Activated naive CD8-positive, alpha-beta T cell treated with anti-CD3 and anti-CD28 coated beads for 36 hours (primary cell): ENCODE results near the gene NPDC1. TPM values are rescaled to one million over a fixed set of nuclear protein-coding genes. Genes with fewer than 3 reads are reported as not detected.
"Not testable (repeated sequence)": the region's sequence is repeated elsewhere in the genome, so short reads cannot be mapped to it uniquely, and the experiment has no call there.

Experiments
- DNase-seq: peaks from one replicate; pipeline ENCODE4 v3.0.0; 2021
- H3K27ac Mint-ChIP-seq: one replicate; pipeline ENCODE4 v1.8.0; 2022; ENCODE audit warnings: mild to moderate bottlenecking, moderate library complexity, mixed read lengths
- H3K27me3 Mint-ChIP-seq: one replicate; pipeline ENCODE4 v1.8.0; 2022; ENCODE audit warnings: mild to moderate bottlenecking, mixed read lengths
- H3K36me3 Mint-ChIP-seq: one replicate; pipeline ENCODE4 v1.8.0; 2021; ENCODE audit warnings: mild to moderate bottlenecking, mixed read lengths
- H3K4me1 Mint-ChIP-seq: one replicate; pipeline ENCODE4 v1.8.0; 2021; ENCODE audit warnings: mixed read lengths
- H3K4me3 Mint-ChIP-seq: one replicate; pipeline ENCODE4 v1.8.0; 2022; ENCODE audit warnings: mild to moderate bottlenecking, moderate library complexity, mixed read lengths
- H3K9me3 Mint-ChIP-seq: one replicate; pipeline ENCODE4 v1.8.0; 2022; ENCODE audit warnings: mixed read lengths
- total RNA-seq, 2 experiments: library from RNA; stranded (reverse); gene quantifications; one replicate each; pipeline ENCODE4 v1.2.3, GENCODE V29; 2021

NPDC1 gene
- total RNA-seq, 2 experiments from 2014 or later, result 13.2 to 13.5 TPM

- peaks cover 4% of the 10 kb centered on the region for H3K27me3 Mint-ChIP-seq
- H3K4me1 Mint-ChIP-seq, result peaks cover 11% of the 10 kb centered on the region
- peak; percentile 88 for DNase-seq
- H3K36me3 Mint-ChIP-seq, result peaks cover 3% of the 10 kb centered on the region
- H3K9me3 Mint-ChIP-seq, result no peaks in the 10 kb centered on the region
- H3K4me3 Mint-ChIP-seq, result peak overlapping the region; percentile 56
- H3K27ac Mint-ChIP-seq, result no peak overlapping the region
Measured at GRCh38 chr9:137067860-137068538, 22.0 kb upstream of the NPDC1 start.

- DNase-seq, result no peak
- Mint-ChIP-seq H3K27me3 (peaks cover 4% of the 10 kb centered on the region), H3K36me3 (peaks cover 3% of the 10 kb centered on the region), H3K9me3 (no peaks in the 10 kb centered on the region), H3K27ac (no peak overlapping the region), H3K4me1 (peaks cover 11% of the 10 kb centered on the region), H3K4me3 (no peak overlapping the region)
Measured at GRCh38 chr9:137066096-137066861, 20.3 kb upstream of the NPDC1 start.

- peaks cover 3% of the 10 kb centered on the region for H3K36me3 Mint-ChIP-seq
- H3K27ac Mint-ChIP-seq, result no peak overlapping the region
- DNase-seq, result no peak
- H3K27me3 Mint-ChIP-seq, result peaks cover 4% of the 10 kb centered on the region
- peaks cover 7% of the 10 kb centered on the region for H3K4me1 Mint-ChIP-seq
- H3K9me3 Mint-ChIP-seq, result no peaks in the 10 kb centered on the region
- H3K4me3 Mint-ChIP-seq, result no peak overlapping the region
Measured at GRCh38 chr9:137065336-137065967, 19.5 kb upstream of the NPDC1 start.

GRCh38 chr9:137064880-137065164 is 18.8 kb upstream of the NPDC1 start:
- no peak overlapping the region for H3K27ac Mint-ChIP-seq
- H3K9me3 Mint-ChIP-seq, result no peaks in the 10 kb centered on the region
- H3K36me3 Mint-ChIP-seq, result peaks cover 3% of the 10 kb centered on the region
- DNase-seq, result no peak
- peaks cover 4% of the 10 kb centered on the region for H3K27me3 Mint-ChIP-seq
- peaks cover 7% of the 10 kb centered on the region for H3K4me1 Mint-ChIP-seq
- no peak overlapping the region for H3K4me3 Mint-ChIP-seq

GRCh38 chr9:137064027-137064879 is 18.3 kb upstream of the NPDC1 start:
- H3K36me3 Mint-ChIP-seq, result peaks cover 3% of the 10 kb centered on the region
- no peaks in the 10 kb centered on the region for H3K9me3 Mint-ChIP-seq
- peak; percentile 60 for DNase-seq
- H3K27ac Mint-ChIP-seq, result no peak overlapping the region
- H3K27me3 Mint-ChIP-seq, result peaks cover 4% of the 10 kb centered on the region
- H3K4me1 Mint-ChIP-seq, result peaks cover 7% of the 10 kb centered on the region
- H3K4me3 Mint-ChIP-seq, result no peak overlapping the region

- Mint-ChIP-seq H3K27me3 (peaks cover 4% of the 10 kb centered on the region), H3K27ac (no peak overlapping the region), H3K4me1 (peaks cover 7% of the 10 kb centered on the region), H3K36me3 (peaks cover 3% of the 10 kb centered on the region), H3K4me3 (no peak overlapping the region), H3K9me3 (no peaks in the 10 kb centered on the region)
- DNase-seq, result no peak
Measured at GRCh38 chr9:137063311-137064026, 17.5 kb upstream of the NPDC1 start.

GRCh38 chr9:137062798-137063197 is 16.8 kb upstream of the NPDC1 start:
- not testable (repeated sequence) for H3K36me3 Mint-ChIP-seq, H3K4me1 Mint-ChIP-seq, DNase-seq, H3K27me3 Mint-ChIP-seq, H3K4me3 Mint-ChIP-seq, H3K9me3 Mint-ChIP-seq, H3K27ac Mint-ChIP-seq

- H3K27ac Mint-ChIP-seq, result no peak overlapping the region
- DNase-seq, result no peak
- peaks cover 3% of the 10 kb centered on the region for H3K4me1 Mint-ChIP-seq
- no peaks in the 10 kb centered on the region for H3K9me3 Mint-ChIP-seq
- no peaks in the 10 kb centered on the region for H3K27me3 Mint-ChIP-seq
- H3K4me3 Mint-ChIP-seq, result no peak overlapping the region
- H3K36me3 Mint-ChIP-seq, result peaks cover 3% of the 10 kb centered on the region
Measured at GRCh38 chr9:137062384-137062783, 16.4 kb upstream of the NPDC1 start.

GRCh38 chr9:137058521-137059234 is 12.7 kb upstream of the NPDC1 start:
- H3K36me3 Mint-ChIP-seq, result no peaks in the 10 kb centered on the region
- no peak overlapping the region for H3K27ac Mint-ChIP-seq
- DNase-seq, result no peak
- H3K4me3 Mint-ChIP-seq, result no peak overlapping the region
- H3K9me3 Mint-ChIP-seq, result no peaks in the 10 kb centered on the region
- H3K27me3 Mint-ChIP-seq, result peaks cover 3% of the 10 kb centered on the region
- no peaks in the 10 kb centered on the region for H3K4me1 Mint-ChIP-seq

- Mint-ChIP-seq H3K9me3 (no peaks in the 10 kb centered on the region), H3K4me1 (no peaks in the 10 kb centered on the region), H3K27me3 (peaks cover 9% of the 10 kb centered on the region), H3K36me3 (no peaks in the 10 kb centered on the region), H3K4me3 (no peak overlapping the region), H3K27ac (no peak overlapping the region)
- no peak for DNase-seq
Measured at GRCh38 chr9:137057545-137057944, 11.6 kb upstream of the NPDC1 start.

- no peak overlapping the region for H3K4me3 Mint-ChIP-seq
- H3K9me3 Mint-ChIP-seq, result no peaks in the 10 kb centered on the region
- no peaks in the 10 kb centered on the region for H3K36me3 Mint-ChIP-seq
- no peak overlapping the region for H3K27ac Mint-ChIP-seq
- H3K4me1 Mint-ChIP-seq, result no peaks in the 10 kb centered on the region
- H3K27me3 Mint-ChIP-seq, result peaks cover 16% of the 10 kb centered on the region
- no peak for DNase-seq
Measured at GRCh38 chr9:137056739-137057415, 10.9 kb upstream of the NPDC1 start.

- H3K4me3 Mint-ChIP-seq, result no peak overlapping the region
- peaks cover 21% of the 10 kb centered on the region for H3K27me3 Mint-ChIP-seq
- DNase-seq, result no peak
- H3K36me3 Mint-ChIP-seq, result no peaks in the 10 kb centered on the region
- H3K9me3 Mint-ChIP-seq, result no peaks in the 10 kb centered on the region
- H3K4me1 Mint-ChIP-seq, result no peaks in the 10 kb centered on the region
- no peak overlapping the region for H3K27ac Mint-ChIP-seq
Measured at GRCh38 chr9:137055385-137056364, 9.7 kb upstream of the NPDC1 start.

- Mint-ChIP-seq H3K9me3 (no peaks in the 10 kb centered on the region), H3K4me1 (no peaks in the 10 kb centered on the region), H3K27me3 (peaks cover 28% of the 10 kb centered on the region), H3K4me3 (no peak overlapping the region), H3K36me3 (no peaks in the 10 kb centered on the region), H3K27ac (no peak overlapping the region)
- DNase-seq, result no peak
Measured at GRCh38 chr9:137054932-137055384, 9.0 kb upstream of the NPDC1 start.
